Measurements from ENCODE around the gene STPG2.

DNA sequence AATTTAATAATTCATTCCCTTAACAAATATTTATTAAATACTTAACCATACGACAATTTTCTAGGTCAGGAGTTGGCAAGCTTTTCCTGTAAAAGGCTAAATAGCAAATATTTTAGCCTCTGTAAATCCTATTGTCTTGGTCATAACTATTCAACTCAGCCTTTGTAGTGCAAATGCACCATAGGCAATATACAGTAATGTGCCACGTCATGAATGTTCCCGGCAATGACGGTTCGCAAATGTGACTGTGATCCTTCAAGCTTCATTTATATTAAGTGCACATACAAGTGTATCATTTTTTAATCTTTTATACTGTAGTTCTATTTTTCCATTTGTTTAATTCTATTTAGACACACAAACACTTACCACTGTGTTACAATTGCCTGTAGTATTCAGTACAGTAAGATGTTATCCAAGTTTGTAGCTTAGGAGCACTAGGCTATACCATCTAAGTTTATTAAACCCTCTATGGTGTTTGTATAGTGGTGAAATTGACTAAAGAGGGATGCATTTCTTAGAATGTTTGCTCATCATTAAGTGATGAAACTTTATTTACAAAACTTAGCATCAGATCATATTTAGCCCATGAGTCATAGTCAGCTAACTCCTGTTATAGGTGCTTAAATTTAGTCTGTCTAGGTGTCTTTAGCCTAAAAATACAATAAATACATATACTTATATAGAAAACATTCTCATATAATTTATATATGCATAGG is 553.6 kb downstream of the STPG2 start:
- TF ChIP-seq CTCF (IDR thresholded peaks at IDR 0.05) (no peak), POLR2A (IDR thresholded peaks at IDR 0.05) (no peak)
